Thyroid gland (tissue), 4 donors: ENCODE results near the gene CARD8.
A peak's percentile ranks its signal among the peaks of the same experiment; 100 is the strongest.

Experiments used
- CTCF ChIP-seq, 6 experiments: fragments of 200-600 bp in 3 of 6; fragments of 450-650 bp in 3 of 6; sonication (generic) in 3 of 6; IDR thresholded peaks; one replicate each; pipeline ENCODE4 v1.5.1; 2016 to 2019; ENCODE audit warnings: antibody characterized with exemption in 6 of 6, mild to moderate bottlenecking in 2 of 6, inconsistent platforms in 1 of 6, moderate library complexity in 1 of 6
- POLR2A ChIP-seq, 2 donors: fragments of 450-650 bp; IDR thresholded peaks; one replicate each; pipeline ENCODE4 v1.6.1; 2017; ENCODE audit warnings: antibody characterized with exemption in 2 of 2, mild to moderate bottlenecking in 2 of 2, moderate library complexity in 1 of 2

GRCh38 chr19:48206397-48207093 is 49.2 kb downstream of the CARD8 start:
- TF ChIP-seq CTCF (IDR thresholded peaks at IDR 0.05) (no peak), POLR2A (IDR thresholded peaks at IDR 0.05) (peak in 1 of 2 donors; percentile 69)
